WTC11 (cell line): ENCODE data around the gene GSTT2.

Source experiments
- CREB1 ChIP-seq: sonication (generic); formaldehyde crosslinking; IDR thresholded peaks from 2 replicates; pipeline ENCODE4 v1.8.0; 2023; ENCODE audit warnings: mild to moderate bottlenecking, missing genetic modification reagents
- CTCF ChIP-seq: fragments of 200-600 bp; IDR thresholded peaks from 2 replicates; pipeline ENCODE4 v1.8.0; 2022; ENCODE audit warnings: antibody characterized with exemption
- FOXJ3 ChIP-seq: sonication (generic); formaldehyde crosslinking; IDR thresholded peaks from 2 replicates; pipeline ENCODE4 v1.9.0; 2021; ENCODE audit warnings: missing genetic modification reagents, mild to moderate bottlenecking, borderline replicate concordance
- NFATC4 ChIP-seq: fragments of 250-450 bp; sonication (Bioruptor Pico); IDR thresholded peaks from 2 replicates; pipeline ENCODE4 v1.9.0; 2021; ENCODE audit warnings: mild to moderate bottlenecking
- NR3C1 ChIP-seq: sonication (generic); formaldehyde crosslinking; conservative IDR thresholded peaks from 2 replicates; pipeline ENCODE4 v1.8.1; 2023; ENCODE audit warnings: low read depth, mild to moderate bottlenecking, missing genetic modification reagents
- OVOL2 ChIP-seq: fragments of 250-450 bp; sonication (Bioruptor Pico); IDR thresholded peaks from 2 replicates; pipeline ENCODE4 v1.9.0; 2021; ENCODE audit warnings: mild to moderate bottlenecking, borderline replicate concordance
- ZNF138 ChIP-seq: sonication (generic); formaldehyde crosslinking; conservative IDR thresholded peaks from 2 replicates; pipeline ENCODE4 v1.8.1; 2022; ENCODE audit warnings: mild to moderate bottlenecking, moderate library complexity, missing genetic modification reagents
- TF ChIP-seq, protein P1 (sequence below): fragments of 250-450 bp; sonication (Bioruptor Pico); IDR thresholded peaks from 2 replicates; pipeline ENCODE4 v1.8.0; 2021; ENCODE audit warnings: mild to moderate bottlenecking
- TF ChIP-seq, protein P2 (sequence below): fragments of 250-450 bp; sonication (Bioruptor Pico); IDR thresholded peaks from 2 replicates; pipeline ENCODE4 v1.9.0; 2021; ENCODE audit warnings: mild to moderate bottlenecking

DNA sequence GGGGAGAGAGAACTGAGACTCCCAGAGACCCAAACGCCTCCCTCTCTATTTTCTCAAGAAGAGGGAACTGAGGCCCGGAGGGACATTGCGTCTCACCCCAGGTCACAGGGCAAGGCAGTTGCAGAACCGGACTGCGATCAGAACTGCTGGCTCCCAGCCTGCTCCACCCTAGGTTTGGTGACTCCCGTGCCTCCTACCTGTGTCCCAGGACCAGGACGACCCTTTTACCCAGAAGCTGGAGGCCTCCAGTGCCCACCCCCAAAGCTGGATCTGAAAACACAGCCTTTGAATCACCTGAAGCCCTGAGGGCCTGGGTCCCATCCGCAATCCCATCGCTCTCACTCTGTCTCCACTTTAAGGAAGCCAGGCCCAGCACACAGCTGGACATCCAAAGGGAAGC, 24.0 kb downstream of the GSTT2 start:
- TF ChIP-seq ZNF138 (CRISPR knock-in tag), result no peak
- TF ChIP-seq CTCF, result no peak
- no peak for TF ChIP-seq CREB1 (CRISPR knock-in tag)
- no peak for TF ChIP-seq OVOL2
- TF ChIP-seq FOXJ3 (CRISPR knock-in tag), result no peak
- TF ChIP-seq, protein P1, sequence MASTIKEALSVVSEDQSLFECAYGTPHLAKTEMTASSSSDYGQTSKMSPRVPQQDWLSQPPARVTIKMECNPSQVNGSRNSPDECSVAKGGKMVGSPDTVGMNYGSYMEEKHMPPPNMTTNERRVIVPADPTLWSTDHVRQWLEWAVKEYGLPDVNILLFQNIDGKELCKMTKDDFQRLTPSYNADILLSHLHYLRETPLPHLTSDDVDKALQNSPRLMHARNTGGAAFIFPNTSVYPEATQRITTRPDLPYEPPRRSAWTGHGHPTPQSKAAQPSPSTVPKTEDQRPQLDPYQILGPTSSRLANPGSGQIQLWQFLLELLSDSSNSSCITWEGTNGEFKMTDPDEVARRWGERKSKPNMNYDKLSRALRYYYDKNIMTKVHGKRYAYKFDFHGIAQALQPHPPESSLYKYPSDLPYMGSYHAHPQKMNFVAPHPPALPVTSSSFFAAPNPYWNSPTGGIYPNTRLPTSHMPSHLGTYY (CRISPR knock-in tag), result no peak
- no peak for TF ChIP-seq NFATC4 (CRISPR knock-in tag)
- TF ChIP-seq NR3C1 (CRISPR knock-in tag), result no peak
- TF ChIP-seq, protein P2, sequence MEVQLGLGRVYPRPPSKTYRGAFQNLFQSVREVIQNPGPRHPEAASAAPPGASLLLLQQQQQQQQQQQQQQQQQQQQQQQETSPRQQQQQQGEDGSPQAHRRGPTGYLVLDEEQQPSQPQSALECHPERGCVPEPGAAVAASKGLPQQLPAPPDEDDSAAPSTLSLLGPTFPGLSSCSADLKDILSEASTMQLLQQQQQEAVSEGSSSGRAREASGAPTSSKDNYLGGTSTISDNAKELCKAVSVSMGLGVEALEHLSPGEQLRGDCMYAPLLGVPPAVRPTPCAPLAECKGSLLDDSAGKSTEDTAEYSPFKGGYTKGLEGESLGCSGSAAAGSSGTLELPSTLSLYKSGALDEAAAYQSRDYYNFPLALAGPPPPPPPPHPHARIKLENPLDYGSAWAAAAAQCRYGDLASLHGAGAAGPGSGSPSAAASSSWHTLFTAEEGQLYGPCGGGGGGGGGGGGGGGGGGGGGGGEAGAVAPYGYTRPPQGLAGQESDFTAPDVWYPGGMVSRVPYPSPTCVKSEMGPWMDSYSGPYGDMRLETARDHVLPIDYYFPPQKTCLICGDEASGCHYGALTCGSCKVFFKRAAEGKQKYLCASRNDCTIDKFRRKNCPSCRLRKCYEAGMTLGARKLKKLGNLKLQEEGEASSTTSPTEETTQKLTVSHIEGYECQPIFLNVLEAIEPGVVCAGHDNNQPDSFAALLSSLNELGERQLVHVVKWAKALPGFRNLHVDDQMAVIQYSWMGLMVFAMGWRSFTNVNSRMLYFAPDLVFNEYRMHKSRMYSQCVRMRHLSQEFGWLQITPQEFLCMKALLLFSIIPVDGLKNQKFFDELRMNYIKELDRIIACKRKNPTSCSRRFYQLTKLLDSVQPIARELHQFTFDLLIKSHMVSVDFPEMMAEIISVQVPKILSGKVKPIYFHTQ (CRISPR knock-in tag), result no peak
